Astrocyte of the hippocampus (primary cell): ENCODE results near the gene SVOP.

Experiments
- DNase-seq: peaks from one replicate; pipeline ENCODE4 v3.0.0; 2011; ENCODE audit warnings: low read depth, low spot score

SVOP gene

DNA sequence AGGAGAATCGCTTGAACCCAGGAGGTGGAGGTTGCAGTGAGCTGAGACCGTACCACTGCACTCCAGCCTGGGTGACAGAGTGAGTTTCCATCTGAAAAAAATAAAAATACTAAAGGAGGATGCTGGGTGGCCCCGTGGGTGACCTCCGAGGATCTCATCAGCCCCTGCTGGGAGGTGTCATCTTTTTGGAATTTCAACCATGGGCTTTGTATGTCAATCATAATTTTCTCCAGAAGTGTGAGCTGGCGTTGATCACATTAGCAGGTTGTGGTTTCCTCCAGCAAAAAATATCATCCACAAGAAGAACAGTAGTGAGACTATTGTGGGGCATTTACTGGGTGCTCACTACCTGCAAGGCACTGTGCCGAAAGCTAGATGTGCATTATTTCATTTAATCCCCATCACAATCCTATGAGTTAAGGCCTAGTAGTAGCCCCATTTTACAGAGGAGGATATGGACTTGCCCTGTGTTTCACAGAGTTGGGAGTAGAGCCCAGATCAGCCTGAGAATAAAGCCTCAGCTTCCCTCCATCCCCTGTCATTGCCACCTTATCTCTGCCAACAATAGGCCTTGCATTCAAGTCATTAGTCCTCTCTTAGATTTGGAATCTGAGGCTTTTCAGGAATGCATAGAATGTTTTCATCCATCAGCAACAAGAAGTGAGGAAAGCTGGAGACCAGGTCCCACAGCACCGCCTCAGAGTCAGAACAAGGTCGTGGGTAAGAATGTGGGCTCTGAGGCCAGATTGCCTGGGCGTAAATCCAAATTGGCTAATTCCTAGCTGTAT is 39.8 kb downstream of the SVOP start:
- DNase-seq = peak; percentile 85

DNA sequence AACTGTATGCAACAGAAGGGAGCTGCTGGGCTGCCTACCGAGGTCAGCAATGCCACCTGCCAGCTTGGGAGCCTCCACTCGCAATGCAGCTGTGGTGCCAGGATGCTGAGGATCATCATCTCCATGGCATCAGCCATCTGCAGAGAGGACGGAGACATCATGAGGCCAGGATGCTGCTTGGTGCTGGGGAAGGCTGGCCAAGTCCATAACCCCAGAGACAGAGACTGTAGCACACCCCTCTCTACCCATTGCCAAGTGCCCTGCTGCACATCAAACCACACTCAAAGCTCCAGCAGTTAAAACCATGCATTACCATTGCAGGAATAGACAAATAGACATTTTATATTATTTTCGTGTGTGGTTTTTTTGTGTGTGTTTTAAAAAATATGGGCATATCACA is 43.5 kb downstream of the SVOP start:
- DNase-seq = no peak

DNA sequence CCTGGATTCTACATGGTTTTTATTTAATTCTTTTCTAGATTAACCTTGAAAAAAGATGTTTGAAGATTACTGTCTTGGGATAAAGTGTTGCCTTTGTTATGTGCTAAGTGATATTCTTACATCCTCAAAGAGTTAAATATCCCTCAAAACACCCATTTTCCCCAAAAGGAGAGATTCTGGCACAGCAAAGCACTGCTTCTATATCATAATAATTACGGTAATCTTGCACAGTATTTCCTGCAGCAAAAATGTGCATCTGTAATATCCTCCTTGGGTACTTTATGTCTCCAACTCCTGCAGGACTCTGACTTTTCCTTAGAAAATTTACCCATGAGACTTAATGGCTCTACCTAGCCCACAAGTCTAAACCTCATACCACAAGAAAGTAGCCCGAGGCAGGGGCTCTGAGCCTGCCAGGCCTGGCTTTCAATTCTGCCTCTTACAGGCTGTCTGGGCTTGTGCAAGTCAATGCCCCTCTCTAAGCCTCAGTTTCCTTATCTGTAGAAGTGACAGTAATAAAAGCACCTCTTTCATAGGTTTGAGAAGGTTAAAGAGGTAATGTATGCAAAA is 45.8 kb downstream of the SVOP start:
- peak; percentile 43 for DNase-seq

DNA sequence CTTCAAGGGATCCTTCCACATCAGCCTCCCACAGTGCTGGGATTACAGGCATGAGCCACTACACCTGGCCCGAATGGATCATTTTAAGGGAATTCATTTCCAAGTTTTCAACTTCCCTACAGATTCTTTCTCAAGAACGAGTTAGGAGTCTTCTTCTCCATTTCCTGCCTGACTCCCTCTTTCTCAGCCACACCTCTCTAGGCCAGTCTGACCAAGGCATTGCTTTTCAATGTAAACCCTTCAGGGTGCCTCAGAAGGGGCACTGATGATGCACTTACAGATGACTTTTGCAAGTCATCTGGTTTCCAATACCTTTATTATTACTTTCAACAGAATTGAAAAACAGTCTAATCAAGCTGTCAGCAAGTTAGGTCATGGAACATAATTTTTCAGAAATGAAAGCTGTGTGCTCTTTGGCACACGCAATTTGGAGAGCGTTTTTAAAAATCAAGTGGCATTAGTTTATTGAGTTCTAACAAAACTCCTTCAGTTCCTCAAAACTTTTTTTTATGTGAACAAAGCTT is 47.2 kb downstream of the SVOP start:
- DNase-seq = no peak

DNA sequence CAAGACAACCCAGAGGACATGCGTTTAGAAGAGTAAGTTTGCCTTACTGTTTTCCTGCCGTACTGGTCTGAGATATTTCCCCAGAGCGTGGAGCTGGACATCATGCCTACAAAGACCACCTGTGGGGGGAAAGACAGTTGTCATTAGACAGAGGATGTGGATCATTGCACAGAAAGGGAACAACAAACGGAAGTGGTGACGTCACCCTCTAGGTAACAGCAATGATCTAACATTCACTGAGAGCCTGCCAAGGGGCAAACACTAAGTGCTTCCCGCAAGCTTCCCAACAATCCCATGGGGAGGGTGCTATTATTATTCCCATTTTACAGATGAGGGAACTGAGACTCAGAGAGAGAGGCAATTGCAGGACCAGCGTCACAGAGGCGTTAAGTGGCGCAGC is 48.5 kb downstream of the SVOP start:
- no peak for DNase-seq

DNA sequence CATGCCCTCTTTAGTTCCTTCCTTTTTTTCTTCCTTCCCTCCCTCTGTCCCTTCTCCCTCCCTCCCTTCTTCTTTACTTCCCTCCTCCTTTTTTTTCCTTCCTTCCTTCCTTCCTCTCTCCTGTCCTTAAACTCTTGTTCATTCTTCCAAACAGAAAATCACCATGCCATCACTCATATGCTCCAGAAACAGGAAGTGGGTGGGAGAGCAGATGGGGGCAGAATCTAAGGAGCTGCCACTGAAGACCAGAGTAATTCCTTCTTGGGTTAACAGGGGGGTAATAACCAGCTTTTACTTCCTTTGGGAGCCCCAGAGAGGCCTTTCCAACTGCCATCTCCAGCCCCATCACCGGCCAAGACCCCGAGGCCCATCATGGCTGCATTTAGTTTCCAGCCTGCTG is 51.2 kb downstream of the SVOP start:
- DNase-seq = no peak

DNA sequence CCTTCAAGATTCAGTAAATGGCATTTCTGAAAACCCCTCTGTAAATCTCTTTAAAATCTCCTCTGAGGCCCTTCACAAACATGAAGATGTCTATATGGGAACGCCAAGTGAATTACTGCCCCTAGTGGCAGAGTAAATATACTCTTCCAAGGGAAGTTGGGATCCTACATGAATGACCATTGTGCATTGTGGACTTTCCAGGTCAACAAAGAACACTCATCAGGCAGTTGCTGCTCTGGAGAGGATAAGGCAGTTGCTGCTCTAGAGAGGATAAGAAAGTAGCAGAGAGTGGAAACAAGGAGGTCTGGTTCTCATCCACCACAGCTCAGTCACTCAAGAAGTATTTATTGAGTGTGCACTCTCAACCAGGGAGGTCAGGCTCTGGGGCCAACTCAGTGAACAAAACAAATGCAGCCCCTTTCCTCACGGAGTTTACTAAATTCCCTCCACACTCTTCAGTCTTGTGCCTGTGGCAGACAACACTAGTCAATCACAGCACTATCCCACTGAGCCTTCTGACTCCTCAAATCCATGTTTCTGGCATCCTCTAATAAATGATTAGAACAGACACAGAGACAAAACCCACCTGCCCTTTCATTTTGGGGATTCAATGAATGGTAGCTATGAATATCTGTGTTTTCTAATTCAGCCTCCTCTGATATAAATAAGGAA is 52.9 kb downstream of the SVOP start:
- no peak for DNase-seq

DNA sequence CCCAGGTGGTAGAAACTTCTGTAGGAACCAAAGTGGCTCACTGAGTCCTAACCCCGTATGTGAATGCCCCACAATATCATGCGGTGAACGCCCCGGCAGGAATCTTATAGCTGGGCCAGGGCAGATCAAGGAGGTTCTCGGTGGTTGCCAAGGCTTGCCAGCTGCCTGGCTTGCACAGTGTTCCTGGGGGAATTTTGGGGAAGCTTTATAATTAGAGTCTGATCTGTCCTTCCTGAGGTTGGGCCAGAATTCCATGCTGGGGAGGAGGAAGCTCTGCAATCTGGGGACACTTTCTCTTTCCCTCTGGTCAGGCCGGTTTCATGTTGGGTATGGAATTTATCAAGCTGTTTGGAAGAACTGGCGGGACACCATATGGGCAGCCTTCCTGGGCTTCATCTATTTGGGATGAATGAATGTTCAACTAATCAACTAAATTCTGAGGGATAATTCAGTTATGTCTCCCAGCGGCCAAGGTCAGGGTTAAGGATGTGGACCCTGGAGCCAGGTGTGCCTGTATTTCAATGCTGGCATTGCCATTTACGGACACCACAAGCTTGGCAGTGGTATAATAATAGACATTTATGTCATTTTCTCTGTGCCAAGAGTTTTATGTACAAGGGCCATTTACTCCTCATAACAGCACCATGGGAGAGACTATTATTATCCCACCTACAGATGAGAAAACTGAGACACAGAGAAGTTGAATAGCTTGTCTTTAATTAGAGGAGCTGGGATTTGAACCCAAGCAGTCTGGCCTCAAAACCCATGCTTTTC is 54.3 kb downstream of the SVOP start:
- DNase-seq = no peak

DNA sequence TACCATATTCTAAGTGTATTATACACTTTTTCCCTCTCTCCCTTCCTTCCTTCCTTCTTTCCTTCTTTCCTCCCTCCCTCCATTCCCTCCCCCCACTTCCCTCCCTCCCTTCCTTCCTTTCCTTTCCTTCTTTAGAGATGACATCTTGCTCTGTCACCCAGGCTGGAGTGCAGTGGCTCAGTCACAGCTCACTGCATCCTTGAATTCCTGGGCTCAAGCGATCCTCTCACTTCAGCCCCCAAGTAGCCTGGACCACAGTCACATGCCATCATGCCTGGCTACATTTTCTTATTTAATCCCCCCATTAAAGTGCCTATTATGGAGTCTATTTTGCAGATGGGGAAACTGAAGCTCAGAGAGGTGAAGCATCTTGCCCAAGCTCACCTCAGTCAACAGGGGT is 55.0 kb downstream of the SVOP start:
- no peak for DNase-seq

DNA sequence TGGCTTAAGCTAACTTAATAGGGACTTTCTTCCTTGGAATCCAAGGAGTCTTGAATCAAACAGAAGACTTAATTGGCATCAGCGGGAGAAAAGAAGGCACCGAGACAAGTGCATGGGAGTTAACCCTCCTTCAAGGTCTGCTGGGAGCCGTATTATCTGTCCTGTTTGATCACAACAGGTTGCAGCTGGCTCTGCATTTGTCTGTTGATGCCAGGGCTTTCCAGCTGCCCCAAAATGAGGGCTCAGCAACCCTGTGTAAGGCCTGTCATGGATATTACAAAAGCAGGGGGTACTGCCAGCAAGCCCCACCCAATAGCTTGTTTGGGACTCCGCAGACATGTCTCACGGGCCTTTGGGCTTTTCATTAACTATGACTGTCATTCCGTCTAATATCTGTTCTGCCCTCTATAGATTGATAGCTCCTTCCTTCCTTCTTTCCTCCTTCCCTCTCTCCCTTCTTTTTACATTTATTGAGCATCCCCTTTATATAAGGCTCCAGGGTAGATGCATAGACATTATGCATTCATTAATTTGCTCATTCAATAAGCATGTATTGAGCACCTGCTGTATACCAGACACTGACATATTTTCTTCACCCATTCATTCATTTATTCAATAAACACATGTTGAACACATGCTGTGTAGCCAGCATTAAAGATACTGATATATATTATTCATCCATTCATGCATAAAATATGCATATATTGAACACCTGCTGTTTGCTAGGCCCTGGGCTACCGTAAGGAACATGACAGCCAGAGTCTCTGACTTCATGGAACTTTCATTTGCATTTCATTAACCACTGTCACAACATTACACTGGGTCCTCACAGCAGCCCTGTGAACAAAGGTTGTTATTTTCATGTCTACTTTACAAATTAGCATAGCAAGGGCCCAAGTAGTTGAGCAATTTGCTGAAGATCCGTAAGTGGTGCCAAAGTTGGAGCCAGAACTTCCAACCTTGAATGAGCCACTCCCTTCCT is 56.2 kb downstream of the SVOP start:
- no peak for DNase-seq

DNA sequence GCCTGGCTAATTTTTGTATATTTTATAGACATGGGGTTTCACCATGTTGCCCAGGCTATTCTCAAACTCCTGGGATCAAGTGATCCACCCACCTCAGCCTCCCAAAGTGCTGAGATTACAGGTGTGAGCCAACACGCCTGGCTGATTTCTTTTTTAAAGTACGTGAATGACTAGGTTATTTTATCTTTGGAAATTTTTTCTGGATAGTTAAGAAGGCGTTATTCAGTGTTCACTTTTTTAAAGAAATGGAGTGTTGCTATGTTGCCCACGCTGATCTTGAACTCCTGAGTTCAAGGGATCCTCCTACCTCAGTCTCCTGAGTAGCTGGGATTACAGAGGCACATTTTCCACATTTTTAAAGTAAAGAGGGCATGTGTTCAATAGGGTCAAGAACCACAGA is 58.6 kb downstream of the SVOP start:
- DNase-seq = no peak

DNA sequence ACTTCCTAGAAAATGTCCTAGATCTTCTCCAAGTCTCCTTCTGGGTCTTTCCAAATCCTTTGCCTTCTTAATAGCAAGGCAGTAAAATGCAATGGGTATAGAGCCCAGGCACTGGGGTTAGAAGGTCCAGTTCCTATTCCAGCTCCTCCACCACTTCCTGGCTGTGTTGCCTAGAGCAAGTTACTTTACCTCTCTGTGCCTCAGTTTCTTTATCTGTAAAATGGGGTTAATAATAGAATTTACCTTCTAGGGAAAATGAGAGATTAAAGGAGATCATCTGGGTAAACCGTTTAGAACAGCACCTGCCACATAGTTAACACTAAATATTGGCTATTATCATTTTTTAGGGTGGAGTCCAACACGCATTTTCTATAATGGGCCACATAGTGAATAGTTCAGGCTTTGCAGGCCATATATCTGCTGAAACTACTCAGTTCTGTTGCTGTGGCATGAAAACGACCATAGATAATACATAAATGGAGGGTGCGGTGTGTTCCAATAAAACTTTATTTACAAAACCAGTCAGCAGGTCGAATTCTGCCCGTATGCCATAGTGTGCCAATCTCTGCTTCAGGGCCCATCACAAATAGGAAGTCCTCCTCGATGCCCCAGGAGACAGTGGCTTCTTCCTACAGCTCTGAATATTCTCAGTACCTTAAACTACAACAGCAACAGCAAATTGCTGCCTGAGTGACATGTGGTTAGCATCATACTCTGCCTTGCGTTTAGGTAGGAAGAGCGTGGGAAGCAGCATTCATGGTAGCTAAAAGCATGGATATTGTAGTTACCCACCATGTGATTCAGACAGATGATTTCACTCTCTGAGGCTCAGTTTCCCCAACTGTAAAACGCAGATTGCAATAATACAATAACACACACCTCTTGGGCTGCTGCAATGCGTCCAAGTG is 60.9 kb downstream of the SVOP start:
- no peak for DNase-seq

DNA sequence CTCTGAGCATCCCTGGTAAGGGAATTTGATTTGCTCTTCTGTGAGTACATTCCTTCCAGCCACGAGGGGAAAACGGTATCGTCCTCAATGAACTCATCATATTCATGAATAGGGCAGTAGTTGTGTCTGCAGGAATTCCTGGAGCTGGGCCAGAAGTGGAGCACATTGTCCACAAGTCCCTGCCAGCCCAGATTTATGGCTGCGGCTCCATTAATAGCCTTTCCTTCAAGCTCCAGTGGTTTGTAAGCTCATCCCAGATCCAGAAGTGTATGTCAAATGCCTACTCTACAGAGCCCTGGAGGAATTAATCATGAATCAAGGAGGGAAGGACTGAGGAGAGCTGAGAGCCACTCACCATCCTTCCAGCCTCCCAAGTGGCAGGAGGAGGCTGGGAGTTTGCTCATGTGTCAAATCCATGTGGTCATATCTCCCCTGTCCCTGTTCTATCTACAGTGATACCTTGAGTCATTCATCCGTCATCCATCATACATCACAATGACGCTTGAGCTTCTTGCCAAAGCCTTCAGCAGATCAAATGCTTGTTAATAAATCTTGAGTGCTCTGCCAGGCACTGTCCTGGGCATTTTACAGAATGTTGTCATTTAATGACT is 65.5 kb downstream of the SVOP start:
- DNase-seq = peak; percentile 34

DNA sequence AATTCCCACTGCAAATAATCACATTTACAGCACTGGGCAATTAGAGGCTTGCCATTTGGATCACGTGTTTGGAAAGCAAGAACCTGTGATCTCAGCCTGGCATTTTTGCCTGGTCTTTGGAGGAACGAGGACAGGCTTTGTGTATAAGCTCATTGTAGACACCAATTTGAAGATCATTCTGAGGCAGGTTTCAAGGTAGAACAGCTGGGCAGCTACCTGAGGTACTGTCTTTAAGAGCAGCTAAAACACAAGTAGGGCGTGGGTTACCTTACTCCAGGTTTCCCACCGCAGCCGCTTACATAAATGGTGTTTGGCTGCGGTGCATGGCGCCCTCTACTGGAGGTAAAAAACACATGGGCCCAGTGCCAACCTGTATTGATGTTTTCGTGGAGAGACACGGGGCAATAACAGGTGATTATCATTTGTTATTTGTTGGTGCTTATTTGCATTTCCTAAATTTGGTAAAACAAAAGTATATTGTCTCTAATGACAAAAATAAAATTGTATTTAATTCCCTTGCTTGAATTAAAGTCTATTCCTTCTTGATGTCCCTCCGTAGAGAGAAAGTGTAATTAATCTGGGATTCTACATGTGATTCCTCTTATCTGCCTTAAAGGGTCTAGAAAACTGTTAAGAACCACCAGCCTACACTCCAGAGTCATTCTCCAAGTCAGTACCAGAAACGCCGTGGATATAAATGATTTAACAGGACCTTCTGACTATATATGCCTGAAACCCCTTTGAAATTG is 69.7 kb downstream of the SVOP start:
- peak; percentile 85 for DNase-seq

DNA sequence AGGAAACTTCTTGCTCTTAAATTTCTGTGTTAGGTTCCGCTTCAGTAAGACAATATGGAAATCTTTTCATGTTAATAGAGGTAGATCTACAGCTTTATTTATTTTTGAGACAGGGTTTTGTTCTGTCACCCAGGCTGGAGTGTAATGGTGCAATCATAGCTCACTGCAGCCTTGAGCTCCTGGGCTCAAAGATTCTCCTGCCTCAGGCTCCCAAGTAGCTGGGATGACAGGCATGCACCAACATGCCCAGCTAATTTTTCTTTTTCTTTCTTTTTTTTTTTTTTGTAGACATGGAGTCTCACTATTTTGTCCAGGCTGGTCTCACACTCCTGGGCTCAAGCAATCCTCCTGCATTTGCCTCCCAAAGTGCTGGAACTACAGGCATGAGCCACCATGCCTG is 70.9 kb downstream of the SVOP start:
- DNase-seq = no peak

DNA sequence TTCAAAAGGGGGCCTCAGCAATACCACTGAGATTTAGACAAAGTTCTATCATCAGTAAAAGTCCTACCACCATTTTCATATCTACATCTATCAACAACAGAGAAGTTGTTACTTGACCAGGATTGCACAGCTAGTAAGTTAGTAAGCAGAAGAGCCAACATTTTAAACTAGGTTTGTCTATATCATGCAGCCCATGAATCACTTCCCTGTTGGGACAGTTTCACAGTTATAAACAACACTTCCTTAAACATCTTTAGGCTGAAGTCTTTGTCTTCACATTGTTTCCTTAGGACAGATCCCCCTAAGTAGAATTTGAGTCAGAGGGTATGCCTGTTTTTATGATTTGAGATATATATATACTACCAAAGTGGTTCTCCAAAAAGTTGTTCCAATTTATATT is 72.5 kb downstream of the SVOP start:
- no peak for DNase-seq

DNA sequence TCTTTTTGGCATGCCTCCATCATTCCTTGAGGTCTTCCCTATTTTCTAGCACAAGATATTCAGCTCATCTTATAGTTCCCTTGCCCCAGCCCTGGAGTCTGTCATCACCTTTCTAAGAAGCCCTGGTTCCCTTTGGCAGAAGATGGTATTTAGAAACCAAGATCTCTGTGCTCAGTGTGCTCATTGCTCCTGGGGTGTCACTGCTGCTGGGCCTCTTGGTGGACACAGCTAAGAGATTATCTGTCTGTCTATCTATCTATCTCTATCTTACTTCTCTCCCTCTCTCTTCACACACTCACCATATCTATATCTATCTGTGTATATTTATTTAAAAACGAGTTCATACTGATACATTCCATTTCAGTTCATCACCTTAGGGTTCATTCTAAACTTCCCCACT is 73.8 kb downstream of the SVOP start:
- DNase-seq = no peak

DNA sequence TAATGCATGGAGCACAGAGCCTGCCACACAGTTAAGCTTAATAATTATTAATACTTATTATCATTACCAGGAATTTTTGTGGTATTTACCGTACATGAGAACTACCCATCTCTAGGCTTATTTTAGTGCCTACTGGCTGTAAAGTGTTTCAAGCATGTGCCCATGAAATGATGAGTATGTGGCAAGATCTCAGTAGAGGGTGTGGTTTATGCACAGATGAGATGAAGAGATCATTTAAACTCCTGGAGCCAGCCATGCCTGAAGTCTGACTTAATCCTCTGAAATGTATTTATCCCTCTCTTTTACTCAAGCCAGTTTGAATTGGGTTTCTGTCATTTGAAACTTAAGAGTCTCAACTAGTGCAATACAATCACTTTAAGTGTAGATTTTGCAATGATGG is 80.7 kb downstream of the SVOP start:
- DNase-seq = no peak

DNA sequence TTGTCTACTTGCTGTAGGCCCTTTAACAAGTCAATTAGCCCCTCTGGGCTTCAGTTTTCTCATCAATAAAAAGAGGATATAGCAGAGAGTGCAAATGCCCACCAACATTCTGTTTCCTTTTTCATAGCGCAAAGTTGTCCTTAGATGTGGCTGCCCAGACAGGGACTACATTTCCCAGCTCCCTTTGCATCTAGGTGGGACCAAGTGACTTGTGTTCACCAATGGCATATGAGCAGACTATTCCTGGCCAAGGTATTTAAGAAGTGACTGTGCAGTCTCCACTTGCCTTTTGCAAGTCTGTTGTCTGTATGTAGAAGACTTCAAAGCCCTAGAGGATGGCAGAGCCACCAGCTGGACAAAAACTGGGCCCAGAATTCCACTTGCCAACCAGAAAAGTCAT is 81.3 kb downstream of the SVOP start:
- peak; percentile 17 for DNase-seq
